ENCODE data around the gene KCNRG. TPM values are rescaled to one million over a fixed set of nuclear protein-coding genes. Genes with fewer than 3 reads are reported as not detected.

Gene KCNRG
- polyA plus RNA-seq, 1 donor (not counting 4 experiments of a cell fraction or from before 2014, with no cell fraction given): 0.90 TPM

DNA sequence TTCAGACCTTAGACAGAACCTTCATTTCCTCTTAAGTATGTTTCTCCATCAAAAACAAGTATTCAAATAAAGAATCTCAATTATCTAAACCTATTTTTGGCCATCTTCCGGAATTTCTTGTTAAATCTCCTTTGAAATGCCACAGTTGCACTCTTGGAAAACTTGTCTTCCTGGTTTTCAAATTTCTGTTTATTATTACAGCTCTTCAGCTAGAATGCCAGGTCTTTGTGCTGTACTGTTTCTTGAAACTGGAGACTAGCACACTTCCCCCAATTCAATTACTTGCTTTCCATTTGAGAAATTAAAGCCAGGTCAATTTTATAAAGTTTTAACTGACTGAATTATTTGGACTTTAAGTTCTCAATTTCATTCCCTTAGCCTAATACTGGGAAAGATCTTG lies 10.2 kb downstream of the KCNRG start:
- H3K79me2 ChIP-seq (ENCODE audit: control insufficient read depth, insufficient read depth, low read length): no peaks in the 10 kb centered on the region
- no peaks in the 10 kb centered on the region for H3K9me1 ChIP-seq (ENCODE audit: control insufficient read depth, extremely low read depth, insufficient read depth, low read length)
- dilution Hi-C loops (cut with MboI; ENCODE audit: extremely low pct_ligation_motif_present, low sequenced_read_pairs): no loop called here
- no peak overlapping the region for H3K4me2 ChIP-seq (ENCODE audit: control insufficient read depth, extremely low read depth, insufficient read depth, low read depth, low read length)
- H4K20me1 ChIP-seq (ENCODE audit: control insufficient read depth, extremely low read depth, insufficient read depth, low read length): no peaks in the 10 kb centered on the region
- peaks cover 2% of the 10 kb centered on the region for H3K4me1 ChIP-seq (ENCODE audit: control insufficient read depth, extremely low read depth, insufficient read depth, low read length)
- DNase-seq (ENCODE audit: low read depth, low spot score) (no peak), FAIRE-seq (no peak)
- H3K9ac ChIP-seq (ENCODE audit: control insufficient read depth, extremely low read depth, insufficient read depth, low read length): no peak overlapping the region
- H3K27me3 ChIP-seq (ENCODE audit: control insufficient read depth, extremely low read depth, insufficient read depth, low read length): no peaks in the 10 kb centered on the region
- peaks cover 0 to under 1% of the 10 kb centered on the region in 2 experiments for H3K36me3 ChIP-seq (ENCODE audit: control insufficient read depth in 2 of 2, extremely low read depth in 1 of 2, insufficient read depth in 2 of 2, low read length in 2 of 2)
- H3K4me3 ChIP-seq (ENCODE audit: control insufficient read depth in 2 of 3, extremely low read depth in 1 of 3, insufficient read depth in 2 of 3, low read depth in 1 of 3, low read length in 3 of 3): no peak overlapping the region
- no peaks in the 10 kb centered on the region for H3K9me3 ChIP-seq (ENCODE audit: control insufficient read depth, low read depth, low read length)
- TF ChIP-seq CTCF (optimal IDR thresholded peaks at IDR 0.05 in 1 of 3, IDR thresholded peaks at IDR 0.05 in 1 of 3, conservative IDR thresholded peaks at IDR 0.05 in 1 of 3; ENCODE audit: extremely low read depth in 1 of 3, insufficient read depth in 2 of 3, low read length in 3 of 3): no peak
- TF ChIP-seq EZH2 (IDR thresholded peaks at IDR 0.05; ENCODE audit: low read length): no peak
- no peak overlapping the region for H2AFZ ChIP-seq (ENCODE audit: control insufficient read depth, low read length)
- no peak overlapping the region for H3K27ac ChIP-seq (ENCODE audit: control insufficient read depth, insufficient read depth, low read length)

DNA sequence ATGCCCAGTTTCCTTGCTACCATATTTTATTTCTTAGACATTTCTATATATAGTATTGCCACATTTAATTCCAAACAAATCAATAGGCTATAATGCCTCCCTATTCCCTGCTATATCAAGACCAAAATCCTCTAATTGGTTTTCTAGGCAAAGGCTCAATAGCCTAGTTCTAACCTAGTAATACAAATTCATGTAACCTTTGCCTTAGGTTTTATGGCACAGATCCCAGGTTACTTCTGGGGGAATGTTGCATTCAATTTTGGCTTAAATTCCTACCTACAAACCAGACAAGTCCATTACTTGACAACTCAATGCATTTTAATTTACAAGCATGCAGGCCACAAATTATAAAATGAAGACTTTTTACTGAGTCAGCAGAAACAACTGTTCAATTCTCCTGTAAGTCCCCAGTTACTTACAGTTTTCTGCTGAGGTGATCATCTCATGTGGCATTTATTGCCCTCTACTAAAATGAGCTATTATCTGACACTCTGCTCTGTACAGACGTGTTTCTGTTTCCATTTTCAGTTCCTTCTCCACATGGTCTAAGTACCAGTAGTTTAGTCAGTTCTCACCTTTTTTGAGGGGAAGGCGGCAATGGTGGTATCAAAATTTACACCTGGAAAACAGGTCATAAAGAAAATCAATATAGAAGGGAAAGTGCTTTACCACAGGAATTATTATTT lies 11.7 kb downstream of the KCNRG start:
- no peak for DNase-seq (ENCODE audit: low read depth, low spot score)
- TF ChIP-seq EZH2 (IDR thresholded peaks at IDR 0.05; ENCODE audit: low read length) (no peak), CTCF (optimal IDR thresholded peaks at IDR 0.05 in 1 of 3, IDR thresholded peaks at IDR 0.05 in 1 of 3, conservative IDR thresholded peaks at IDR 0.05 in 1 of 3; ENCODE audit: extremely low read depth in 1 of 3, insufficient read depth in 2 of 3, low read length in 3 of 3) (no peak)
- Histone ChIP-seq H3K27me3 (ENCODE audit: control insufficient read depth, extremely low read depth, insufficient read depth, low read length) (no peaks in the 10 kb centered on the region), H2AFZ (ENCODE audit: control insufficient read depth, low read length) (no peak overlapping the region), H3K9me1 (ENCODE audit: control insufficient read depth, extremely low read depth, insufficient read depth, low read length) (no peaks in the 10 kb centered on the region), H3K36me3 (ENCODE audit: control insufficient read depth in 2 of 2, extremely low read depth in 1 of 2, insufficient read depth in 2 of 2, low read length in 2 of 2) (no peaks in the 10 kb centered on the region), H3K4me3 (ENCODE audit: control insufficient read depth in 2 of 3, extremely low read depth in 1 of 3, insufficient read depth in 2 of 3, low read depth in 1 of 3, low read length in 3 of 3) (no peak overlapping the region), H3K27ac (ENCODE audit: control insufficient read depth, insufficient read depth, low read length) (no peak overlapping the region), H3K9me3 (ENCODE audit: control insufficient read depth, low read depth, low read length) (no peaks in the 10 kb centered on the region), H3K9ac (ENCODE audit: control insufficient read depth, extremely low read depth, insufficient read depth, low read length) (no peak overlapping the region), H3K79me2 (ENCODE audit: control insufficient read depth, insufficient read depth, low read length) (no peaks in the 10 kb centered on the region), H3K4me1 (ENCODE audit: control insufficient read depth, extremely low read depth, insufficient read depth, low read length) (peaks cover 2% of the 10 kb centered on the region), H3K4me2 (ENCODE audit: control insufficient read depth, extremely low read depth, insufficient read depth, low read depth, low read length) (no peak overlapping the region), H4K20me1 (ENCODE audit: control insufficient read depth, extremely low read depth, insufficient read depth, low read length) (no peaks in the 10 kb centered on the region)
- dilution Hi-C loops (cut with MboI; ENCODE audit: extremely low pct_ligation_motif_present, low sequenced_read_pairs): no loop called here
- no peak for FAIRE-seq
